ENCODE results near the gene JAK1. TPM values are rescaled to one million over a fixed set of nuclear protein-coding genes. Genes with fewer than 3 reads are reported as not detected.

The JAK1 gene
- total and polyA plus RNA-seq, 2 experiments from 2014 or later: 8.0 to 19.5 TPM

DNA sequence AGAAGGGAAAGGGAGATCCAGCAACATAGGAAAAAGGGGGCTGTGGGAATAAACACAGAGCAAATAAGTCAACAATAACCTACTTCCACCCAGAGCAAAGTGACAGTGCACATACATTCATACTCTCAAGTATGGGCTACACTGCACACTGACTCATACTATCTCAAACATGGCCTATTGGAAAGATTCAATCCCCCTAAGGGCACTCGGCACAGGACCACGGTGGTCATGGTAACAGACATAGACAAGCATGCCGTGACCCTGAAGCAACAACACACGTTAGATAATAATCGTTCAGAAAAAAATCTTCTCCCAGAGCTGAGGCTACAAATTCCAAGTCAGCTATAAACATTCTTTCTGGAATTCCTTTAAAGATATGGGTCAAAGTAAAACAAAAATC is 16.8 kb upstream of the JAK1 start (continued):
- TF ChIP-seq, protein P1, sequence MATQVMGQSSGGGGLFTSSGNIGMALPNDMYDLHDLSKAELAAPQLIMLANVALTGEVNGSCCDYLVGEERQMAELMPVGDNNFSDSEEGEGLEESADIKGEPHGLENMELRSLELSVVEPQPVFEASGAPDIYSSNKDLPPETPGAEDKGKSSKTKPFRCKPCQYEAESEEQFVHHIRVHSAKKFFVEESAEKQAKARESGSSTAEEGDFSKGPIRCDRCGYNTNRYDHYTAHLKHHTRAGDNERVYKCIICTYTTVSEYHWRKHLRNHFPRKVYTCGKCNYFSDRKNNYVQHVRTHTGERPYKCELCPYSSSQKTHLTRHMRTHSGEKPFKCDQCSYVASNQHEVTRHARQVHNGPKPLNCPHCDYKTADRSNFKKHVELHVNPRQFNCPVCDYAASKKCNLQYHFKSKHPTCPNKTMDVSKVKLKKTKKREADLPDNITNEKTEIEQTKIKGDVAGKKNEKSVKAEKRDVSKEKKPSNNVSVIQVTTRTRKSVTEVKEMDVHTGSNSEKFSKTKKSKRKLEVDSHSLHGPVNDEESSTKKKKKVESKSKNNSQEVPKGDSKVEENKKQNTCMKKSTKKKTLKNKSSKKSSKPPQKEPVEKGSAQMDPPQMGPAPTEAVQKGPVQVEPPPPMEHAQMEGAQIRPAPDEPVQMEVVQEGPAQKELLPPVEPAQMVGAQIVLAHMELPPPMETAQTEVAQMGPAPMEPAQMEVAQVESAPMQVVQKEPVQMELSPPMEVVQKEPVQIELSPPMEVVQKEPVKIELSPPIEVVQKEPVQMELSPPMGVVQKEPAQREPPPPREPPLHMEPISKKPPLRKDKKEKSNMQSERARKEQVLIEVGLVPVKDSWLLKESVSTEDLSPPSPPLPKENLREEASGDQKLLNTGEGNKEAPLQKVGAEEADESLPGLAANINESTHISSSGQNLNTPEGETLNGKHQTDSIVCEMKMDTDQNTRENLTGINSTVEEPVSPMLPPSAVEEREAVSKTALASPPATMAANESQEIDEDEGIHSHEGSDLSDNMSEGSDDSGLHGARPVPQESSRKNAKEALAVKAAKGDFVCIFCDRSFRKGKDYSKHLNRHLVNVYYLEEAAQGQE (IDR thresholded peaks at IDR 0.05; ENCODE audit: unreplicated experiment): no peak
- no peak for TF ChIP-seq ZNF114 (CRISPR knock-in tag; IDR thresholded peaks at IDR 0.05)
- no peak for TF ChIP-seq EZH2 (IDR thresholded peaks at IDR 0.05; ENCODE audit: low read depth, unreplicated experiment)
- no peak for TF ChIP-seq NANOG (IDR thresholded peaks at IDR 0.05; ENCODE audit: borderline replicate concordance)
- TF ChIP-seq, protein P2, sequence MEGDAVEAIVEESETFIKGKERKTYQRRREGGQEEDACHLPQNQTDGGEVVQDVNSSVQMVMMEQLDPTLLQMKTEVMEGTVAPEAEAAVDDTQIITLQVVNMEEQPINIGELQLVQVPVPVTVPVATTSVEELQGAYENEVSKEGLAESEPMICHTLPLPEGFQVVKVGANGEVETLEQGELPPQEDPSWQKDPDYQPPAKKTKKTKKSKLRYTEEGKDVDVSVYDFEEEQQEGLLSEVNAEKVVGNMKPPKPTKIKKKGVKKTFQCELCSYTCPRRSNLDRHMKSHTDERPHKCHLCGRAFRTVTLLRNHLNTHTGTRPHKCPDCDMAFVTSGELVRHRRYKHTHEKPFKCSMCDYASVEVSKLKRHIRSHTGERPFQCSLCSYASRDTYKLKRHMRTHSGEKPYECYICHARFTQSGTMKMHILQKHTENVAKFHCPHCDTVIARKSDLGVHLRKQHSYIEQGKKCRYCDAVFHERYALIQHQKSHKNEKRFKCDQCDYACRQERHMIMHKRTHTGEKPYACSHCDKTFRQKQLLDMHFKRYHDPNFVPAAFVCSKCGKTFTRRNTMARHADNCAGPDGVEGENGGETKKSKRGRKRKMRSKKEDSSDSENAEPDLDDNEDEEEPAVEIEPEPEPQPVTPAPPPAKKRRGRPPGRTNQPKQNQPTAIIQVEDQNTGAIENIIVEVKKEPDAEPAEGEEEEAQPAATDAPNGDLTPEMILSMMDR (conservative IDR thresholded peaks at IDR 0.05; ENCODE audit: low read depth in 2 of 2): no peak
- no peak for TF ChIP-seq STAT1 (IDR thresholded peaks at IDR 0.05; ENCODE audit: unreplicated experiment)

DNA sequence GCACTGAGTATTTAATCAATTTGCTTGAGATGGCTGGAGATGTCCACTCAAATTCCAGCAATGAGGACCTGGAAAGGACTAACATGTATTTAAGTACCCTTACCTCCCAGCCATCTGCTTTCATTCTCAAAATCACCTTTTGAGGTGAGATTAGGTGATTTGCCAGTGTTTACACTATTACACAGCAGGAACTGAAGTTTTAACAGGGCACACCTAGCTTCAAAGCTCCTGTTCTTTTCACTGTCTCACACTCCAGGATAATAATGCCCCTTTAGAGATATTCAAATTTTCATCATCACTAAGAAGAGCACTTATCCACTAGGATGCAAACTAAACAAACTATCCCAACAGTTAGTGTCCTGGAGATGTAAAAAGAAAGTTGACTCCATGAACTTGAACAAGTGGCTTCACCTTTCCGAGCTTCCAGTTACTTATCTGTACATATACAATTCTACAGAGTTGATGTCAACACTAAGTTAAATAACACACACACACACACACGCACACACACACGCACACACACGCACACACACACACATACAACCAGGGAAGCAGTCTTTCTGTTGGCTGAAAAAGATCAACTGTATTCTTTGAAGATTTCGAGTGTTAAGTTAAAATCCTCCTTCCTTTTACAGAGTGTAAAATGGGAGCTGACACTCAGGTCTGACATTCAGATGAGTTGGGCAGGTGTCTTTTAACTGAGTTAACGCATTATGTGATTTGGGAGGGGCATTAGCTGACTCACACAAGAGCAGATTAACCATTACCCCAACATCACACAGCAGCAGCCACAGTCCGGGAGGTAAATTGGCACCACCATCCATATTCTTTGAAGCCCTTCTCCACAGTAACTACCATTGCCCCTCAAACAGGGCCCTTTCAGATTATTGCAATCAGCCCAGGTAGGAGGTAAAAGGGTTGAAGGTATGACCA is 15.5 kb upstream of the JAK1 start:
- H3F3A ChIP-seq (replicated peaks; ENCODE audit: low read depth): no peaks in the 10 kb centered on the region
- no peak overlapping the region for H3K27ac Mint-ChIP-seq
- peaks cover 2% of the 10 kb centered on the region for H3K27me3 Mint-ChIP-seq (ENCODE audit: insufficient read depth, low read depth, poor library complexity)
- no peaks in the 10 kb centered on the region for H3K27me3 ChIP-seq (ENCODE audit: insufficient read depth)
- no peaks in the 10 kb centered on the region for H3K79me2 ChIP-seq (replicated peaks; ENCODE audit: insufficient read depth)
- H3K27ac ChIP-seq (ENCODE audit: low read depth): no peak overlapping the region
- no peaks in the 10 kb centered on the region for H3K4me1 ChIP-seq (ENCODE audit: insufficient read depth)
- no peaks in the 10 kb centered on the region for H3K36me3 Mint-ChIP-seq (ENCODE audit: low read depth)
- DNase-seq (ENCODE audit: low spot score): no peak
- H3K4me3 ChIP-seq: no peak overlapping the region
- no peaks in the 10 kb centered on the region for H3K9me3 Mint-ChIP-seq
- H3K4me3 Mint-ChIP-seq: no peak overlapping the region
- peaks cover 4% of the 10 kb centered on the region; the same call in 1 of the 3 replicates for H3K4me1 Mint-ChIP-seq
- ATAC-seq: no peak
- H3K4me2 ChIP-seq: no peak overlapping the region
- no peak overlapping the region for H2AFZ ChIP-seq
- H4K20me1 ChIP-seq (replicated peaks; ENCODE audit: insufficient read depth): no peaks in the 10 kb centered on the region
- no peaks in the 10 kb centered on the region for H3K9me2 ChIP-seq (ENCODE audit: insufficient read depth)
- H3K36me3 ChIP-seq (ENCODE audit: insufficient read depth): no peaks in the 10 kb centered on the region
- TF ChIP-seq, protein P3, sequence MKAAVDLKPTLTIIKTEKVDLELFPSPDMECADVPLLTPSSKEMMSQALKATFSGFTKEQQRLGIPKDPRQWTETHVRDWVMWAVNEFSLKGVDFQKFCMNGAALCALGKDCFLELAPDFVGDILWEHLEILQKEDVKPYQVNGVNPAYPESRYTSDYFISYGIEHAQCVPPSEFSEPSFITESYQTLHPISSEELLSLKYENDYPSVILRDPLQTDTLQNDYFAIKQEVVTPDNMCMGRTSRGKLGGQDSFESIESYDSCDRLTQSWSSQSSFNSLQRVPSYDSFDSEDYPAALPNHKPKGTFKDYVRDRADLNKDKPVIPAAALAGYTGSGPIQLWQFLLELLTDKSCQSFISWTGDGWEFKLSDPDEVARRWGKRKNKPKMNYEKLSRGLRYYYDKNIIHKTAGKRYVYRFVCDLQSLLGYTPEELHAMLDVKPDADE (IDR thresholded peaks at IDR 0.05): no peak
- TF ChIP-seq ZNF331 (CRISPR knock-in tag; IDR thresholded peaks at IDR 0.05; ENCODE audit: low read depth) (no peak), CREB1 (CRISPR knock-in tag; IDR thresholded peaks at IDR 0.05; ENCODE audit: low read depth) (no peak), NANOG (IDR thresholded peaks at IDR 0.05; ENCODE audit: borderline replicate concordance) (no peak), EZH2phosphoT487 (IDR thresholded peaks at IDR 0.05; ENCODE audit: unreplicated experiment) (no peak), EZH2 (IDR thresholded peaks at IDR 0.05; ENCODE audit: low read depth, unreplicated experiment) (no peak), STAT1 (IDR thresholded peaks at IDR 0.05; ENCODE audit: unreplicated experiment) (no peak), JUNB (IDR thresholded peaks at IDR 0.05; ENCODE audit: unreplicated experiment) (no peak)
- TF ChIP-seq, protein P1 (IDR thresholded peaks at IDR 0.05; ENCODE audit: unreplicated experiment): no peak

Measured in GM23338 (cell line).